ENCODE data around the gene FHDC1. TPM values are rescaled to one million over a fixed set of nuclear protein-coding genes. Genes with fewer than 3 reads are reported as not detected.

Gene FHDC1
- total RNA-seq, 1 experiment from 2014 or later: 2.0 TPM

DNA sequence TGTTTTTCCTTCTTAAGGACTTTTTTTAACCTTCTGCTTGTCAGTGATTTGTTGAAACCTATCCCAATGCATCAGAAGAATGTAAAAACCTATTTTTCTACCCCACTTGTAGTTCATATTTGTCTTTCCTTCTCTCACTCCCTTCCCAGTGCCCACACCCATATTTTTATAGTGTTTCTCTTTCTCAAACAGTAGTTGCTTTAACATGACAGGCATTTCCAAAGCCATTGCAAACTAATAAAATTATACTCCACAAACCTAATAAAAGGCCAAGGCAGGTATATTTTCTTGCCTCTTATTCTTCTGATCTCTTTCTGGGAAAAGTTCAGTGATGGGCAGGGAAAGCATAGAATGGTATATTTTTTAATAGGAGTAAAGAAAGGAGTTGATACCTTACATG is 35.7 kb upstream of the FHDC1 start:
- no peaks in the 10 kb centered on the region for H3K27me3 Mint-ChIP-seq (ENCODE audit: insufficient read depth, unreplicated experiment)
- ChIA-PET POLR2A (interaction anchor here (0.7 kb wide), 1 partner anchor 13 kb away, joined by 3 read pairs; no protein-coding TSS in a partner anchor), CTCF (interaction anchor here (0.6 kb wide), 1 partner anchor 62 kb away, joined by 3 read pairs; no protein-coding TSS in a partner anchor)
- no TSS peak for BruUV-seq (replicated peaks)
- no peak overlapping the region for H3K4me3 Mint-ChIP-seq (ENCODE audit: unreplicated experiment)
- TF ChIP-seq, protein P1, sequence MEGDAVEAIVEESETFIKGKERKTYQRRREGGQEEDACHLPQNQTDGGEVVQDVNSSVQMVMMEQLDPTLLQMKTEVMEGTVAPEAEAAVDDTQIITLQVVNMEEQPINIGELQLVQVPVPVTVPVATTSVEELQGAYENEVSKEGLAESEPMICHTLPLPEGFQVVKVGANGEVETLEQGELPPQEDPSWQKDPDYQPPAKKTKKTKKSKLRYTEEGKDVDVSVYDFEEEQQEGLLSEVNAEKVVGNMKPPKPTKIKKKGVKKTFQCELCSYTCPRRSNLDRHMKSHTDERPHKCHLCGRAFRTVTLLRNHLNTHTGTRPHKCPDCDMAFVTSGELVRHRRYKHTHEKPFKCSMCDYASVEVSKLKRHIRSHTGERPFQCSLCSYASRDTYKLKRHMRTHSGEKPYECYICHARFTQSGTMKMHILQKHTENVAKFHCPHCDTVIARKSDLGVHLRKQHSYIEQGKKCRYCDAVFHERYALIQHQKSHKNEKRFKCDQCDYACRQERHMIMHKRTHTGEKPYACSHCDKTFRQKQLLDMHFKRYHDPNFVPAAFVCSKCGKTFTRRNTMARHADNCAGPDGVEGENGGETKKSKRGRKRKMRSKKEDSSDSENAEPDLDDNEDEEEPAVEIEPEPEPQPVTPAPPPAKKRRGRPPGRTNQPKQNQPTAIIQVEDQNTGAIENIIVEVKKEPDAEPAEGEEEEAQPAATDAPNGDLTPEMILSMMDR (IDR thresholded peaks at IDR 0.05; ENCODE audit: unreplicated experiment): no peak
- H3K36me3 Mint-ChIP-seq (ENCODE audit: insufficient read depth, unreplicated experiment): peaks cover 12% of the 10 kb centered on the region
- intact Hi-C loops (cut with micrococcal nuclease): no loop called here
- DNase-seq (ENCODE audit: unreplicated experiment): no peak
- H3K27ac Mint-ChIP-seq (ENCODE audit: low read depth, unreplicated experiment): no peak overlapping the region
- H3K9me3 Mint-ChIP-seq (ENCODE audit: unreplicated experiment): no peaks in the 10 kb centered on the region
- H3K4me1 Mint-ChIP-seq (ENCODE audit: insufficient read depth, unreplicated experiment): peaks cover 14% of the 10 kb centered on the region

DNA sequence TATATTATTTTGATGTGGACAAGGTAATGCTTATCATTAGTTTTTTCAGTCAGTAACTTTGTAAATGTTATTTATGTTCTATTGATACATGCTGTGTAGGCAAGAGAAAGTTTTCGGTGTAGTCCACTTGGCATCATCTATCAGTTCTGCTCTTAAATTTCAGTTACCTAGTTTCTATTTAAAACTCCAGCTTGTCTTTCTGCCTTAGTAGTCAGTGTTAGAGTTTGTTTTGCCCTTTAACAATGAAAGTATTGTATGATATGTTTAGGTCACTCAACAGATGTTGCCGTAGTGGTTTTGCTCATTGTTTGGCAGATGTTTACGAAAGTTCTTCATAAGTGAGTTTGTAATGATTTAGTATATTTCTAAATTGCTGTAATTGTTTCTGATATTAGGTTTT is 34.9 kb upstream of the FHDC1 start:
- intact Hi-C loops (cut with micrococcal nuclease): no loop called here
- Mint-ChIP-seq H3K36me3 (ENCODE audit: insufficient read depth, unreplicated experiment) (peaks cover 11% of the 10 kb centered on the region), H3K27me3 (ENCODE audit: insufficient read depth, unreplicated experiment) (no peaks in the 10 kb centered on the region), H3K4me3 (ENCODE audit: unreplicated experiment) (no peak overlapping the region), H3K9me3 (ENCODE audit: unreplicated experiment) (no peaks in the 10 kb centered on the region), H3K4me1 (ENCODE audit: insufficient read depth, unreplicated experiment) (peaks cover 8% of the 10 kb centered on the region), H3K27ac (ENCODE audit: low read depth, unreplicated experiment) (no peak overlapping the region)
- DNase-seq (ENCODE audit: unreplicated experiment): no peak
- TF ChIP-seq, protein P1 (IDR thresholded peaks at IDR 0.05; ENCODE audit: unreplicated experiment): no peak
- BruUV-seq (replicated peaks): no TSS peak
- CTCF ChIA-PET: no interaction called here
- POLR2A ChIA-PET: no interaction called here

DNA sequence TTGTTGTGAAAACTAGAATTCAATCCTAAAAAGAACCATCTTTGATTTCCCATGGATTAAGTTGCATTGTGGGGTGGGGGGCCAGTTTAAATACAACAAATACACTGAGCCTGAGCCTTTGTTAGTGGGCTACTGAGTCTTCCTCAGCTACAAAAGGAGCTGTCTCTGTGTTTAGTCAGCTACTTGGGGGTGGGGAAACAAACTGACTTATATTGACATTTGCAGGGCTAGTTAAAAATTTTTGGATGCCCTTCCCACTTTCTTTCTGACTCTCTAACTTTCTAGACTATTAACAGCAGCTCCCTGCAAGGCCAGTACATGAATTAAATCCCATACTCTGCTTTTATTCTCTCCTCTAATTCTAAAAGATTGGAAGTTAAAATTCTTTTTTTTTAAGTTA is 32.5 kb upstream of the FHDC1 start:
- Mint-ChIP-seq H3K4me3 (ENCODE audit: unreplicated experiment) (no peak overlapping the region), H3K27me3 (ENCODE audit: insufficient read depth, unreplicated experiment) (no peaks in the 10 kb centered on the region), H3K4me1 (ENCODE audit: insufficient read depth, unreplicated experiment) (no peaks in the 10 kb centered on the region), H3K9me3 (ENCODE audit: unreplicated experiment) (no peaks in the 10 kb centered on the region), H3K36me3 (ENCODE audit: insufficient read depth, unreplicated experiment) (peaks cover 14% of the 10 kb centered on the region), H3K27ac (ENCODE audit: low read depth, unreplicated experiment) (no peak overlapping the region)
- no TSS peak for BruUV-seq (replicated peaks)
- POLR2A ChIA-PET: interaction anchor here (0.6 to 1.4 kb wide), 2 partner anchors 8 to 124 kb away, joined by 3 read pairs; partner anchors contain the start of genes ARFIP1 and TIGD4
- TF ChIP-seq, protein P1 (IDR thresholded peaks at IDR 0.05; ENCODE audit: unreplicated experiment): no peak
- CTCF ChIA-PET: interaction anchor here (0.6 to 0.7 kb wide), 4 partner anchors 203 to 1846 kb away, joined by 3 read pairs; no protein-coding TSS in a partner anchor
- DNase-seq (ENCODE audit: unreplicated experiment): no peak
- intact Hi-C loops (cut with micrococcal nuclease): no loop called here

DNA sequence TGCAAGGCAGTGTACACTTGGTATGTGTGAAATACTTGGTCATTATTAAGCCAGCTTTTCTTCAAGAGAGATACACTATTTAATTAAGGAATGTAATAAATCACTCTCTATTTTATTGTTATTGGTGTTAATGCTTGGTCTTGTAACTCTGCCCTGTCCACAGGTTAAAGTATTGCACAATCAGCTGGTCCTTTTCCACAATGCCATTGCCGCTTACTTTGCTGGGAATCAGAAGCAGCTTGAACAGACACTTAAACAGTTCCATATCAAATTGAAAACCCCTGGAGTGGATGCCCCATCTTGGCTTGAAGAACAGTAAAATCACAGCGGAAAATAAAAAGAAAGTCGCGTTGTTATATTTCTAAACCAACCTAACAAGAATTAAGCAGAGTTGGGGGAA is 26.2 kb upstream of the FHDC1 start:
- H3K27ac Mint-ChIP-seq (ENCODE audit: low read depth, unreplicated experiment): no peak overlapping the region
- no peaks in the 10 kb centered on the region for H3K9me3 Mint-ChIP-seq (ENCODE audit: unreplicated experiment)
- TF ChIP-seq, protein P1 (IDR thresholded peaks at IDR 0.05; ENCODE audit: unreplicated experiment): no peak
- no peak for DNase-seq (ENCODE audit: unreplicated experiment)
- POLR2A ChIA-PET: no interaction called here
- H3K4me3 Mint-ChIP-seq (ENCODE audit: unreplicated experiment): no peak overlapping the region
- peaks cover 17% of the 10 kb centered on the region for H3K36me3 Mint-ChIP-seq (ENCODE audit: insufficient read depth, unreplicated experiment)
- H3K4me1 Mint-ChIP-seq (ENCODE audit: insufficient read depth, unreplicated experiment): no peaks in the 10 kb centered on the region
- CTCF ChIA-PET: interaction anchor here (0.6 to 1.6 kb wide), 4 partner anchors 21 to 218 kb away, joined by 3 to 6 read pairs (median 3); no protein-coding TSS in a partner anchor
- BruUV-seq (replicated peaks): no TSS peak
- intact Hi-C loops (cut with micrococcal nuclease): no loop called here
- no peaks in the 10 kb centered on the region for H3K27me3 Mint-ChIP-seq (ENCODE audit: insufficient read depth, unreplicated experiment)
